D721Med (cell line): Measurements from ENCODE around the gene STEAP3.
A peak's percentile ranks its signal among the peaks of the same experiment; 100 is the strongest.

Experiments used
- DNase-seq: peaks from one replicate; pipeline ENCODE4 v3.0.0; 2011; ENCODE audit warnings: low spot score; ENCODE audit not compliant: insufficient read length
- FAIRE-seq: peaks from 2 replicates; lab custom pipeline; 2011; peaks lifted over from hg19 to GRCh38; lab: Jason Lieb, UNC
- CTCF ChIP-seq: IDR thresholded peaks from 2 replicates; pipeline ENCODE4 v1.5.1; 2012; ENCODE audit warnings: mild to moderate bottlenecking, control low read depth; ENCODE audit not compliant: insufficient read depth; ENCODE audit errors: missing control alignments

STEAP3 gene

DNA sequence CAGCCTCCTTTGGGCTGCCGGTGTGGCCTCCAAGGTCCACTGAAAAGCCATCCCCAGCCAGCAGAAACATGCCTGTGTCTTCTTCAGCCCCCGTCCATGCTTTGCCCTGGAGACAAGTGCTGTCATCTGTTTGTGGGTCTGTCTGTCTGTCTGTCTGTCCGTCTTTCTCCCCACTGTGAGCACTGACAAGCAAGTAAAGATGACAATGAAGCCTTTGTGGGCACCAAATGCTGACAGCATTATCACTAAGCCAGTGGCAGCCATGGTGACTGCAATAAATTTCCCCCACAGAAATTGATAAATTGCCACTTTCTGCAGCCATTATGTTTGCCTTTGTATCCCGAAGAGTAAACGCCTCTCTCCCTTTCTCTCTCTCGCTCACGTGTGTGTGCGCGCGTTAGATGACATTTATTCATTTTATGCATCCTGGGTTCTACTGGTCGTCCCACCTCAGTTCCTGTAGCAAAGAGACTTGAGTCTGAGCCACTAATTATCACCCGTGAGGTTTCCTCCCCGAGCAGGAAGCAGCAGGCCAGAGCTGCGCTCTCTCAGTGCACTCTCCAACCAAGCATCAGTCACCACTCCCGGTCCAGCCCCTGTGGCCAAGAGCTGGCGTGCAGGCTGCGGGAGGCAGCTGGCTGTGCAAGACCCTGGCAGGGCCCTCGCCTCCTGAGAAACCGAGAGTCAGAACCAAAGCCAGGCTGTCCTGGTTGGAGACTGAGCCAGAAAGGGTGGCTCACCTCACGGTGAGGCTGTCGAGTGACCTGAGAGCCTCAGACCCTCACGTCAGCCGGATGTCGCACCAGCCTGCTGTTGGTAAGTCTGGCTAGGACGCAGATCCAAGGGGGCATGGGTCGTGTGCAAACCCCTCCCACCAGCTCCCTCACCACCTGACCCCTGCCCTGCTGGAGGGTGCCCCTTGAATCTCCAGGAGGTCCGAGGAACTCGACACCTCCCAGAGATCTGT lies 6.9 kb downstream of the STEAP3 start:
- no peak for DNase-seq
- no peak for TF ChIP-seq CTCF
- FAIRE-seq = no peak

- no peak for TF ChIP-seq CTCF
- no peak for DNase-seq
- no peak for FAIRE-seq
These were observed 8.5 kb downstream of the STEAP3 start for GRCh38 chr2:119231975-119232665.

GRCh38 chr2:119232666-119232993 lies 9.0 kb downstream of the STEAP3 start:
- FAIRE-seq (no peak), DNase-seq (no peak)
- TF ChIP-seq CTCF = no peak

DNA sequence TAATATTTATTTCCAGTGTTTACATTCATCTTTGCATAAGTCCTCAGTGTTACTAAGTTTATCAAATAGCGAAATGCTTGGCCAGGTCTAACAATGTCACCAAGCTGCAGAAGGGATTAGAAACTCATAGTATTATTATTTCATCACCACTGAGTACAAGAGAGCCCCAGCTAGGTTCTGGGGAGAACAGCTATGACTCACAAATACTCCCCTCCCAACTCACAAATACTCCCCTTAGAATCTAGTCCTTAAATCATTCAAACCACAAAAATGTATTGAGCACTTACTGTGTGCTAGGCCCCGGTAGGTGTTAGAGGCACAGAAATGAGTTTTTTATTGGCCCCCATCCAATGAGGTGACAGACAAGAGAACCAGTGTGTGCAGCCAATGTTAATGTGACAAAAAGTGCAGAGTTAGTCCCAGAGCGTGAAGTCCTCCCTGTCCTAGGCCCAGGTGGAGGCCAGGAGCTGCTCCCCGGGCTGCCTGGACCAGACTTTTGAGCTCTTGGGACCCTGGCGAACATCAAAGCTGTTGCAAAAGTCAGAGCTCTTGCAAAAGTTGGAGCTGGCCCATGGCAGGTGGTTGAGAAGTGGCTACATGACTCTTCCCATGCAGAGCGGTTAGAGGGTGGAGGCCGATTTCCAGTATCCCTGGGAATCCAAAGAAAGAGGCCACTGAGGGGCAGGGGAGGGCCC lies 9.8 kb downstream of the STEAP3 start:
- no peak for FAIRE-seq

DNA sequence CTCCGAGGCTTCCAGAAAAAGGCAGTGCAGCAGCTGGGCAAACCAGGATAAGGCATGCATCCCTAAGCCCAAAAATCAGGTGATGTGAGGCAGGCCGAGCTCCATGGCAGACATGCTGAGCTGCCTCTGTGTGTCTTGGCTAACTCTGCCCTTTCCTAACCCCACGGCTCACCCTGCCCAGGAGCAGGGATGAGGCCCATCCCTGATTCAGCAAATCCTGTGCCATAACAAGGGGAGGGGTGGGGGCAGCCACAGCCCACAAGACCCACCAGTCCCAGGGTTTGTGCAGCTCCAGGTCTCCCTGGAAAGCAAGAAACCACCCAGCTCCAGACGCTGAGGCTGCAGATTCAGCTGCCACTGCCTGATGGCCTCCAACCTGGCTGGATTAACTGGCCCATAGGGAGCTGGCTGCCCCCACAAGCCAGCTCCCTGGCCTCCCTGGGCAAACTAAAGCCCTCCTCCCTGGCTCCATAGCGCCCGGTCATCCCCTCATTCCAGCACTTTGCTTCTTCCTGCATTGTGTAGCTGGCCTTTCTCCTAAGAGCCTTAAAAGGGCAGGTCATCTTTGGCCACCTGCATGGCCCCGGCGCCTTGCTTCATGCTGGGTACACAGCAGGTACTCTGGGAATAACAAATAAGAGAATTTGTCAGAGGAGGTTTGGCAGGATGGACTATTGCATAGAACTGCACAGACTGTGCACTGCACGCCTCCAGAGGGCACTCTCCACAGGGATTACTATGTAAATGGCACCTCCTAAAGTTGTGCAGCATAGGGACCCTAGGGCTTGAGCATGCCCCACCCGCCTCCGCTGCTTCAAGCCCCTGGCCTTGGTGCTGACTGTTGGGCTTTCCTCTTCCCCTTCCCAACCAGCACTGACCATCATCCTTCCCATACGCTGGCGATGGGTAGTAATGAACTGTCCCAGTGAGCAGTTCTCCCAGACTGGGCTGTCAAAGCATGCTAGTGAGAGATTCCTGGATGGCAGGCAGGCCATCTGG lies 10.7 kb downstream of the STEAP3 start:
- DNase-seq (no peak), FAIRE-seq (no peak)

More for the DNA sequence above, 9.8 kb downstream of the STEAP3 start:
- TF ChIP-seq CTCF = no peak
- no peak for DNase-seq

More for the DNA sequence above, 10.7 kb downstream of the STEAP3 start:
- peak; percentile 62 for TF ChIP-seq CTCF
